IMR-90 (cell line): ENCODE data around the gene PNKD. TPM values are rescaled to one million over a fixed set of nuclear protein-coding genes. Genes with fewer than 3 reads are reported as not detected.

Experiments
- BHLHE40 ChIP-seq: fragments of 150-350 bp; IDR thresholded peaks from 2 replicates; pipeline ENCODE4 v1.6.1; 2016; ENCODE audit warnings: mild to moderate bottlenecking, low read depth, low read length
- MAZ ChIP-seq: IDR thresholded peaks from 2 replicates; pipeline ENCODE4 v1.6.1; 2012; ENCODE audit warnings: low read depth, mild to moderate bottlenecking, low read length, improper control_type of control experiment, moderate library complexity, borderline replicate concordance
- MXI1 ChIP-seq: IDR thresholded peaks from 2 replicates; pipeline ENCODE4 v1.6.1; 2012; ENCODE audit warnings: low read depth, mild to moderate bottlenecking, low read length, moderate library complexity, borderline replicate concordance
- RFX5 ChIP-seq: IDR thresholded peaks from 2 replicates; pipeline ENCODE4 v1.8.0; 2012; ENCODE audit warnings: low read depth, mild to moderate bottlenecking, low read length, moderate library complexity
- SMC3 ChIP-seq: fragments of 150-350 bp; IDR thresholded peaks from 2 replicates; pipeline ENCODE4 v1.6.1; 2016; ENCODE audit warnings: low read depth, mild to moderate bottlenecking, antibody characterized with exemption, low read length, moderate library complexity
- polyA plus RNA-seq, 3 experiments: library from polyadenylated mRNA; depleted of rRNA; stranded (reverse); fragments of >200 nt; gene quantifications; 2 replicates each; pipeline ENCODE4 v1.2.3, GENCODE V29; 2012; ENCODE audit warnings: low replicate concordance in 1 of 3
- total RNA-seq: library from RNA; depleted of rRNA; stranded (reverse); fragments of >200 nt; gene quantifications from 2 replicates; pipeline ENCODE4 v1.2.3, GENCODE V29; 2012

Gene PNKD
- total and polyA plus RNA-seq, 2 of the 4 experiments (the other 2 are of a cell fraction), result 19.2 to 68.5 TPM

DNA sequence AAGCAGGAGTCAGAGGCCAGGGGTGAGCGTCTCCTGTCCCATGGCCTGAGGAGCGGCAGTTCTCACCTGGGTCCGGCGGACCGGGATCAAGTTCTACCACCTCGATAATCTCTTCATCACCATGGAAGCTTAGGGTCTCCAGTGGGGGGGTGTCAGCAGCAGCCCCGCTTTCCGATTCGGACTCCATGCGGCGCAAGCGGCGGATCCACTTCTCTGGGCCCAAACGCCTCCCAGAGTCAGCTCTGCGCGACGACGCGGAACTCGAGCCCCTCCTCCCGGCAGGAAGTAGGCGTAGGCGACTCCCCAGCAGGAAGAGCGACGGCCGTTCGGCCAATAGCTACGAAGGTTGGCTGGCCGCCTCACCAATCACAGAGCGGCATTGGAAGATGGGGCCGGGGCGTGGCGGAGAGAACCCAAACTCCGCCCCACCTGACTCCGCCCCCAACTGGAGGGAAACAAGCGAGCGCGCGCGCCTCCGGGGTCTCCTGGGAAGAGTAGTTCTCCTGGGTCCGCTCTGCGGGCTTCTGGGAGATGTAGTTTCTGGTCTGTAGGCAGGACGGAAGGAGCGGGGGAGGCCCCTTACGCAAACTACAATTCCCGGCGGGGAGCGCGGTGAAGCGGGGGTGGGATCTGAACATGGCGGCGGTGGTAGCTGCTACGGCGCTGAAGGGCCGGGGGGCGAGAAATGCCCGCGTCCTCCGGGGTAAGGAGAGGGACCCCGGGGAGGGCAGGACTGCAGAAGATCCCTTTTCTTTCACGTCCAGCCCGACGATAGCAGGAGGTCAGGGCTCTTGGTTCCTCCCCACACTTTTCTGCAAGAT is at the start of gene PNKD, which contains the start of gene AAMP (continued):
- TF ChIP-seq SMC3 (peak; percentile 16; the same call in 1 of the 2 replicates), RFX5 (no peak), BHLHE40 (no peak), MAZ (peak; percentile 75; the same call in 1 of the 2 replicates), MXI1 (peak; percentile 64; the same call in 1 of the 2 replicates)
